GM21529 (cell line): ENCODE data around the gene LRFN2.

Experiments used
- ATAC-seq: cut with Tn5 transposase; IDR thresholded peaks from one replicate; pipeline ENCODE4 v1.9.1; 2021; ENCODE audit not compliant: unreplicated experiment

The LRFN2 gene

DNA sequence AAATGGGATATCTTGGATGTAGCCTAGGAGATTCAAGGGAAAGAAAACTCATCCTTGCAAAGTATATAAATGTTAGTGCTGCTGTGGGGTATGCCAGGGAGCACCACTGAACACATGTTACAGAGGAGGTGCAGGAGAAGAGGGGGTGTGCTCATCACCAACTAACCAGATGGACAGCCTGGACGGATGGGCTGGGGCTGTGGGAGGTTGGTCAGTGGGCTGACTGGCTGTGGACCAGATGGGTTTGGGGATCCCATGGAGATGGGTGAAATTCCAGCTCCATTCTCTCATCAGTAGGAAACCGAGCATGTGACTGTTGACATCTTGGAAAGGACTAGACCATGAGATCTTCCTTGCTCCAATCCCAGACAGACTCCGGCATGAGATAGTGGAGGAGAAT lies 201.0 kb downstream of the LRFN2 start:
- no peak for ATAC-seq

DNA sequence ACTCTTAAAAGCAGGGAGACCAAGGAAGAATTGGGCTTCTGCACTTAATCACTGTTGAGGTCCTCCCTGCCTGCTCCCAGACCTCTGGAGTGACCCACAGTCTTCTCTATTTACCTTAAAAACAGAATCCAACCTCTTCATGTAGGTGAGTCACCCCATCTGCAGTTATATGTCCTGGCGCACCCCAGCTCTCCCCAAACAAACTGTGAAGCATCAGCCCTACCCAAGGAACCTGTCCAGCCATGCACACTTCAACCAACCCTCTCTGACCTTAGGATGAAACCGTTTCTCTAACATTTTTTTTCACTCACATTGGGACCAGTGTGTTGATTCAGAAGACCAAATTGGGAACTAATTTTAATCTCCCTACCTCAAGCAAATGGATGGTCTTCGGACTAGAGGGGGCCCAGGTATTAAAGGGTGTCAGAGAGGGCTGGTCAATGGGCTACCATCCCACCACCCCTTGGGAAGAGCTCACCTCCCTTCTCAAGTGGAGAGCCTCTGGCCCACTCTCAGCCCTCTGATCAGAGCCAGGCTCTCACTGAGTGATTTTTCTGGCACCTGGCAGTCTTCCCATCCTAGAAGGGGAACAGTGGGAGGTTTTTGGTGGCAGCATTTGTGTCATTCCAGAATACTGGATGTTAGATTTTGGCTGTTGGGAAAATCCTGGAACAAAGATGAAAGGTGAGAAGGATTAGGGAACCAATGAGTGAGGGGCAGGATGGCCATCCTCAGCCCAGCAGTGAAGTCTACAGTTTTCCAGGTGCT lies 203.6 kb downstream of the LRFN2 start:
- ATAC-seq: no peak

DNA sequence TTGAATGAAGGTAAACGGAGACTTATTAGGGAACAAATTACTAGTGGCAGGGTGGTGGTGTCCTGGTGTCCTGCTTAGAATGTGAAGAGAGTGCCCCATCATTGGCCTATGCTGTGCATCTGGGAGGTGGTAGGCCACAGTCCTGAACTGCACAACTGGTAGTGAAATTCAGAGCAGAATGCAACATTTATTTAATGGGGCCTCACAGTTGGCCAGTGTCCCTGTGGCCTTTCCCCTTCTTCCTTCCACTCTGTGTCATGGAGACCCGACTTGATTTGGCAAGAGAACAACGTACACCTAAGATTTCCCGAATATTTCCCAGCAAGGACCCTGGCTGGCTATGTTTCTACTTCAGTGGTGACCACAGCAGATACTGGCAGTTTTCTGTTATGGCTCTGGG lies 206.9 kb downstream of the LRFN2 start:
- no peak for ATAC-seq

DNA sequence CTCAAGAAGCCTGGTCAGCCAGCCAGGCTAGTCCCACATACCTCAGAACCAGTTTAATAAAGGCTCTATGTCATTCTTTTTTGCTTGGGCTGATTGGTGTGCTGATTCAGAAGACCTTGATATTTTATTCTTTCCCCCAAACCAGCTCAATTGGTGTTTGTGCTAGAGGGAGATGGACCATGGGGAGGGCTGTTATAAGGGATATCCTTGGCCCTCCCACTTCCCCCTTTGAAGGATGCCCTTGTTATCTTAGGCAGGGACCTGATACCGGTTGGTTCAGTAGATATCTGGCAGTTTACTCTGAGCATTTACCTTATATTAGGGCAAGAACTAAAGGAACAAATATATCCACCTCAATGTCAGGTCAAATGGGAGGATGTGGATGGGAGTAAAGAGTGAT lies 207.4 kb downstream of the LRFN2 start:
- ATAC-seq: no peak

DNA sequence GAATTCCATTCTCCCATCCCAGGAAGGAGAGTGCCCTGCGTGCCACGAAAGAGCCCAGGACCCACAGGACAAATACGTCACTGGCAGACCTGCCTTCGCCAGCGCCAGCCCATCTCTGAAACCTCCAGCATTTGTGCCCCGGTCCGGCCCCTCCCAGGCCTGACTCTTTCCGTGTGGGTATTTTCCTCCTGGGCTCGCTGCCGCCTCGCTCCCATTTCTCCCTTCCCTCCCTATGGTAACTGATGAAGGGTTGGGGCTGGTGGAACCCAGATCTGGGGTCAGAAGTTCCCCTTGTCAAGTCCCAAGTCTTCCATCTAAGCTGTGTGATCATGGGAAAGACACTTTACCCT lies 208.5 kb downstream of the LRFN2 start:
- ATAC-seq: no peak

DNA sequence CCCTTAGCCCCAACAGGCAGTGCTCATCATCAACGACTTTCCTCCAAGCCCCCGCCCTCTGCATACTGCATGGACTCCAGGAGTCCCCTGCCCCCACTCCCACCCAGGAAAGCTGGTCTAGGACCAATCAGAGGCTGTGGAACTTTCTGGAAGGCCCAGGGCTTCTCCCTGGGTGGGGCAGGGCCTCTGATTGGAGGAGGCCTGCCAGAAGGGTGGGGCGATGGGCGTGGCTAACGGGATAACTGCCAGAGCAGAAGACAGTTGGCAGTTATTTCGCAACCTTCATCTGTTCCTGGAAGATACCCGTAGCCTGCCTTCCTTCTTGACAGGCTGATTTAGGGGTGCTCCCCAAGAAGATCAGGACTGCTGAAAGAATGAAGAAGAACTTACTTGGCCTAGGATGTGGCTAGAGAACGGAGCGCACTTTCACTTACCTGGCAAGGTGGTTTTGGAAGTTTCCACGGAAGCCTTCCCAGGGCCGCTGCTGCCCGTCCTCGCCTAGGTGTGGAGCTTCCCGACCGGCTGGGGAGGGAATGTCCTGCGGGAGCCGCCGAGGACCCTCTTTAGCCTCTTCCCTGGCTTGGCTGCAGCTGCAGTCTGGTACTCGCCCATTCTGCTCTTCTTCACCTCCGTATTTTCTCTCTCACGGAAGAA lies 209.0 kb downstream of the LRFN2 start:
- ATAC-seq: no peak

DNA sequence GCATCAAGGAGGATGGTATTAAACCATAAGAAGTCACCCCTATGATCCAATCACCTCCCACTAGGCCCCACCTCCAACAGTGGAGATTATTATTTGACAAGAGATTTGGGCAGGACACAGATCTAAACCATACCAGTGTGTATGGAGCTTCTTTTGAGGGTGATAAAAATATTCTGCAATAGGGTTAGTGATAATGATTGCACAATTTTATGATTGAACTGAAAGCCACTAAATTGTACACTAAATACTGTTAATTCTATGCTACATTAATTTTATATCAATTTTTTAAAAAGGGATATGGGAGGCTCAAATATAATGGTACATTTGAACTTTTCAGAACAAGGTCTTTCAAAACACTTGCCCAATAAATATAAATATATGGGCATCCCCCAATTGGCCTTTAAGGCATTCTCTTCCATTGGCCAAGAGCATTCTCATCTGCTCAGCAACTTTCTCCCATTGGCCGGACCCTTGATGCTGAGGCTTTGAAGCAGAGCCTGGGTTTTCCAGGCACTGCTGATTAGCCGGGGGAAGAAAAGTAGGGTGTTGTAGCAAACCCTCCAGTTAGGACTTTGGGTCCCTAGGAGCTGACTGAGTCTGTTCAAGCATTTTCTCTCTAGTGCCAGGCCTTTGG lies 209.9 kb downstream of the LRFN2 start:
- ATAC-seq: no peak

DNA sequence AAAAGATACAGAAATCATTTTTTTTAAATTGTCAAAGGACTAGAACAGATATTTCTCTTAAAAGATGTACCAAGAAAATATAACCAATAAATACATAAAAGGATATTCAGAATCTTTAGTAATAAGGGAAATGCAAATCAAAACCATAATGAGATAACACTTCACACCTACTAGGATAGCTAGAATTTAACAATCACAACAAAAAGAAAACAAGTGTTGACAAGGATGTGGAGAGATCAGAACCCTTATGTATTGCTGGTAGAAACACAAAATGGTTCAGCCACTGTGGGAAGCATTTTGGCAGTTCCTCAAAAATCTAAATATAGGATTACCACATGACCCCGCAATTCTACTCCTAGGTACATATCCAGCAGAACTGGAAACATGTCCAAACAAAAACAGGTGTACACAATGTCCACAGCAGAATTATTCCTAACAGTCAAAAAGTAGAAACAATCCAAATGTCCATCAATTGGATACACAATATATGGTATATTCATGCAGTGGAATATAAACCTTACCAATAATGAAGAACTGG lies 211.0 kb downstream of the LRFN2 start:
- no peak for ATAC-seq

DNA sequence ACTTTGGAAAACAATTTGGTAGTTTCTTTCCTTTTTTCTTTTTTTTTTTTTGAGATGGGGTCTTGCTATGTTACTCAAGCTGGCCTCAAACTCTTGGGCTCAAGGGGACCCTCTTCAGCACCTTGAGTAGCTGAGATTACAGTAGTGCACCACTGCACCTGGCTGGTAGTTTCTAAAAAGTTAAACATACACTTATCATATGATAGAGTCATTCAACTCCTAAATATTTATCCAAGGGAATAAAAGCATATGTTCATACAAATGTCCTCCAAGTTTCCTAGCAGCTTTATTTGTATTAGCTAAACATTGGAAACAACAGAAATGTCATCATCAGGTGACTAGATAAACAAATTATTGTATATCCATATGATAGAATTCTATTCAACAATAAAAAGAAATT lies 213.9 kb downstream of the LRFN2 start:
- no peak for ATAC-seq

DNA sequence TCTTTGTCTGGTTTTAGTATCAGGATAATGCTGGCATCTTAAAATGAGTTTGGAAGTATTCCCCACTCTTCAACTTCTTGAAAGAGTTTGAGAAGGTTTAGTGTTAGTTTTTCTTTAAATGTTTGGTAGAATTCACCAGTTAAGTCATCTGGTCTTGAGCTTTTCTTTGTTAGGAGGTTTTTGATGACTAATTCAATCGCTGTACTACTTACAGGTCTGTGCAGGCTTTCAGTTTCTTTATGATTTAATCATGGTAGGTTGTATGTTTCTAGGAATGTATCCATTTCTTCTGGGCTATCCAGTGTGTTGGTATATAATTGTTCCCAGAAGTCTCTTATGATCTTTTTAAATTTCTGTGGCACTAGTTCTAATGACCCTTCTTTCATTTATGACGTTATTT lies 215.5 kb downstream of the LRFN2 start:
- ATAC-seq: no peak

DNA sequence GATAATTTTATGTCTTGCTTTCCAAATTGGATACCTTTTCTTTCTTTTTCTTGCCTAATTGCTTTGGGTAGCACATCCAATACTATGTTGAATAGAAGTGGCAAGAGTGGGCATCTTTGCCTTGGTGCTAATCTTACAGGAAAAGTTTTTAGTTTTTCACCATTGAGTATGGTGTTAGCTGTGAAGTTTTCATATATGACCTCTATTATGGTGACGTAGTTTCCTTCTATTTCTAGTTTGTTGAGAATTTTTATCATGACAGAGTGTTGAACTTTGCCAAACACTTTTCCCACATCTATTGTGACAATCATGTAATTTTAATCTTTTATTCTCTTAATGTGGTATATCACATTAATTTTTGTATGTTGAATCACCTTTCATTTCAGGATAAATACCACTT lies 216.1 kb downstream of the LRFN2 start:
- ATAC-seq: no peak

DNA sequence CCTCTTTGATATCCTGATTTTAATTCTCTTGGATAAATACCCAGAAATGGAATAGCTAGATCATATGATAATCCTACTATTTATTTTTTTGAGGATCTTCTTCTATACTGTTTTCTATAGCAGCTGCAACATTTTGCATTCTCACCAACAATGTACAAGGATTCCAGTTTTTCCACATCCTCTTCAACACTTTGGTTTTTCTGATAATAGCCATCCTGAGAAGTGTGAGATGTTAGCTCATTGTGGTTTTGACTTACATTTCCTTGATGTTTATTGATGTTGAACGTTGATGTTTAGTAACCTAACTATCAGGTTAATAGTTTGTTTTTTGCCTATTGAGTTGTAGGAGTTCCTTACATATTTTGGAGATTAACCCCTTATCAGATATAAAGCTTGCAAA lies 217.3 kb downstream of the LRFN2 start:
- ATAC-seq: no peak

DNA sequence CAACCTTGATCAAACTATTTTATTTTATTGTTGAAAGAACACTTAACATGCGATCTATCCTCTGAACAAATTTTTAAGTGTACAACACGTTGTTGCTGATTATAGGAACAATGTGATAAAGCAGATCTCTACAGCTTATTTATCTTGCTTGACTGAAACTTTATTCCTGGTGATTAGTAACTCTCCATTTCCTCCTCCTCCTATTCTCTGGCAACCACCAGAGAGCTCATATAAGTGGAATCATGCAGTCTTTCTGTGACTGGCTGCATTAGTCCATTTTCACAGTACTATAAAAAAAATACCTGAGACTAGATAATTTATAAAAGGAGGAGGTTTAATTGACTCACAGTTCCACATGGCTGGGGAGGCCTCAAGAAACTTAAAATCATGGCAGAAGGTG lies 218.1 kb downstream of the LRFN2 start:
- ATAC-seq: no peak

DNA sequence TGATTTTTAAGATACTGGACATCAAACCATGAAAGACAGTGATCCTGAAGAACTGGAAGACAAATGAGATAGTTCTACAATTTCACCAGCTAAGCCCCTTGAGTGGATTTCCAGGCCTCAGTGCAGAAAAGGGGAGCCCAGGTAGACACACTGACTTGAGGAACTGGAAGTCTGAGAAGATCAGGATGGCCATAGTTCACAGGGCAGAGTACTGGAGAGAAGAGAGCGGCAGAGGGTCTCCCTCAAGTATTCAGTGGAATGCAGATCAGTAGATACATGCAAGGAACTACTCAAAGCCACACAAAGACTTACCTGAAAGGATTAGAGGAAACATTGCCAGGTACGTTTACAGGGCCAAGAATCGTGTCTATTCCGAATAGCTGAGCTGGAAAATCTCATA lies 224.3 kb downstream of the LRFN2 start:
- no peak for ATAC-seq

DNA sequence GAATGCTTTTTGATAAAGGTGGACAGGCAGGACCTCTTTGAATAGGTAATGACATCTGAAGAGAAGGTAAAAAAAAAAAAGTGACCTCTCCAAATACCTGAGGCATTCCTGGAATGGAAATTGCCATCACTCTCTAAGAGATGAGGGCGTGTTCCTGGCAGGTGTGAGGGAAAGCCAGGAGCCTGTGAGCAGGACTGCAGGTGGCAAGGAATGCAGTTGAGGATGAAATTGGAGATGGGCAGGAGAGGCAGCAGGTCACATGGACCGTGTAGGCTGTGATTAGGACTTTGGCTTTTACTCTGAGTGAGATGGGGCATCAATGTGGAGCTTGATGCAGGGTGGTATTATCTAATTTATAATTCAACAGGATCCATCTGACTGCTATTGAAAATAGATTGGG lies 227.4 kb downstream of the LRFN2 start:
- ATAC-seq: no peak

DNA sequence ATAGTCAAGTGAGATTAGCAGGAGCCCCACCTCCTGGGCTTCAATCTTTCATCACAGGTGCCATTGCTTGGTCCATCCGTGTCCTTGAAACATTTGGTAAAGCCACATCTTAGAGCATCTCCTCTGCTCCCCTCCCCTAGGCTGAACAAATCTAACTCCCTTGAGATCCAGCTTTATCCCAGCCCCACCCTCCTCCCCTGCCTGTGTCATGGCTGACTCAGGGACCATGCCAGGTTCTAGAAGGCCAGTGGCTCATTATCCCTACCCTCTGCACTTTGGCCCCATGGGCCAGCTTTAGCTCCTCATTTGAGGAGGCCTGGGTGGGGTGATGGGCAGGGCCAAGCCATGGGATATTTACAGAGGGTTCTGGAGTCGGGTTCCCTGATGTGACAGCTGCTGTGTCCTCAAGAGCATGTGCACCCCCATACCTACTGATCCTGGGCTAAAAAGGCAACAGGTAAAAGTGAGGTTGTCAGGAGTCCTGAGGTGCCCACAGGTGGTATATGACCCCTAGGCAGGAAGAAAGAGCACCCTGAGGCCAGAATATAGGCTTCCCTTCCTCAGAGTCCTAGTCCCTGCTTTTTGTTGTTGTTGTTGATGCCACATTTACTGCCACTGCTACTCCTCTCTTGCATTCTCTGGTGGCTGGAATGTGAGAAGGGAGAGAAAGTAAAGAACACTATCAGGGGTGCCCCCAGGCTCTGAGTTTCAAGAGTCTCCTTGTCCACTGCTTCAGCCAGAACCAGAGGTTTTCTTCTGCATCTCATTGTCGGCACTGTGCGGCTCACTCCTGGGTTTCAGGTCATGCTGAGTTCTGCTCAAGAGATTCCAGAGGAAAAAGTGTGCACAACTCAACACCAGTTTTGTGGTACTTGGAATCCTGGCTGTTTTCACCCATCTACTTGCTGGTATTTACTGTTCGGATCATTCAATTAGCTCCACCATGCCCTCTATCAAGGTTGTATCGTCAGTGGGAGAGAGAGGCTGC lies 228.4 kb downstream of the LRFN2 start:
- no peak for ATAC-seq

DNA sequence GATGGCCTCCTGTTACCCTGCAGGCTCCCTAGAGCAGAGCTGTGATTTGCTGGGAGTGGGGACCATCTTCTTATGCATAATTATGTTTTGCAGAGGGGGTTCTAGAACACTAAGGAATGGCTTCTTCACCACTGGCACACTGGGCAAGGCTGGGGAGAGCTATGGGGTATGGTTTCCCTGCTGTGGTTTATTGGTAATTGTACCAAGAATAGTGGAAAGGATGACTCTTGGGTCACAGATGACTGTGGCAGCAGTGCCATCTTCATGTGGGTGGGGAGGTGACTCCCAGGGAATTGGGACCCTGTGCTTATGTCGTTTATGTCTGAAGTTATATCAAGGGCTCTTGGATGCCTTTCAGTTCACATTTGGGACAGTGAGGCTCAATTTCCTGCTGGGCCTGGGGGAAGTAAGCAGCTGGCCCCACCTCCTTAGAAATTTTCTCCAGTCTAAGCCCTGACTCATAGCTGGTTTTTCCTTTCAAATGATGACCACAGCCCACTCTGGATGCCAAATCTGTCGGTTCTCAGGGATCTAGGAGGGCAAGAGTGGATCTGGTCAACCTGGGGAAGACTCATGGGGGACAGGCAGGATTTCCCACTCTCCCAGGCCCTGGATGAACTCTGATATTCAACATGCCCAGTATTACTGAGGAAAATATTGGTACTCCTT lies 230.8 kb downstream of the LRFN2 start:
- no peak for ATAC-seq

DNA sequence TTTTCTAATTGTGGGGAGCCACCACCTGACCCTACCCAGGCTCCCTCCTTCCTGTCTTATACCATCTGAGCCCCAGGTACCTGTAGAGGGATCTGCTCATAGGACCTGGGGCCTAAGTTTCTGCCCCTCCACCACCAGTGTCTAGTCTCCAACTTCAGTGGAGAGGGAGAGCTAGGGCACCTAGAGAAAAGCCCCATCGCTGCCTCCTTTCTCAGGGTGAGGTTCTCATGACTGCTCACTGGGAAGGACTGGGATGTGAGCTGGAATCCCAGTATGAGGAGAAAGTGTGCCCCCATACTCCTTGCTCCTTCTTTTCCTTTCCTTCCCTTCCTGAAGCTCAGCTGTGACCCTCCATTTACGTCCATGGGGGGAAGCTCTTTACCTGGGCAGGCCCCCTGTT lies 231.6 kb downstream of the LRFN2 start:
- no peak for ATAC-seq

DNA sequence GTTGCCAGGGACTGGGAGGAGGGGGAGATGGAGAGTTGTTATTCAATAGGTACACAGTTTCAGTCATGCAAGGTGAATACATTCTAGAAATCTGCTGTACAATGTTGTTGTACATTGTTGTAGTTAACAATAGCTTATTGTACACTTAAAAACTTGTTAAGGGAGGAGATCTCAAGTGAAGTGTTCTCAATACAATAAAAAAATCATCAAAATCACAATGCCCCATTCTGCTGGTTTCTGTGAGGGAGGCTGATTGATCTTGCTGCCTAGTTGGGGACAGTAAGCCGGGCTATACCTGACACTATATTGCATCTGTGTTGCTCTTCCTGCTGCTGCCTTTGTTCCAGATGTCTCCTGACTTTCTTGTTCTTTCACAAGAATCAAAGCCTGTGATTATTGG lies 232.1 kb downstream of the LRFN2 start:
- no peak for ATAC-seq

DNA sequence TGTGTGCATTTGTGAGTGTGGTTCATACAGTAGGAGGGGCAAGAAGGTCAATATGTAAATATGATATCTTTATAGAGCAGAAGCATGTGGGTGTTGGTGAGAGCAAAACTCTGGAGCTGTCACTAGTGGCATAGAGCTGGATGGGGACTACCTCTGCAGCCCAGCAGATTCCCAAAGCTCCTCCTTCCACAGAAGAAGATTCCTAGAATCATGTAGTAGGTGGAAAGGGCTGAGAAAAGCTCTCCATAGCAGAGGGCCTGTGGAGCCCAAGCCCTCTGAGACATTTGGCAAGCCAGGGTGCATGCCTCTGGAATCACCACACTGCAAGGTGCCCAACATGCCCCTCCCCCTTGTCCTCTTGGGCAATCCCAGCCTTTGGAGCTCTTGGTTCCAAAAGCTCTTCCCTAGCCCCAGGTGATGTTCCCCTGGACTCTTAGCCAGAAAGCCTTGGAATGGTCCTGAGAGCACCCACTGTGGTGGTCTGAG lies 233.2 kb downstream of the LRFN2 start:
- no peak for ATAC-seq
